Stimulated activated CD4-positive, alpha-beta T cell treated with anti-CD3 and anti-CD28 coated beads, TNF-alpha, amount 100 ng/mL, for 1 hour (primary cell): ENCODE data around the gene CLDN20.
"Not testable (repeated sequence)": the region's sequence is repeated elsewhere in the genome, so short reads cannot be mapped to it uniquely, and the experiment has no call there.

Source experiments
- DNase-seq, 3 donors: peaks; one replicate each; pipeline ENCODE4 v3.0.0-alpha.2; 2020; ENCODE audit warnings: low read depth in 3 of 3, low spot score in 1 of 3

CLDN20 gene, protein sequence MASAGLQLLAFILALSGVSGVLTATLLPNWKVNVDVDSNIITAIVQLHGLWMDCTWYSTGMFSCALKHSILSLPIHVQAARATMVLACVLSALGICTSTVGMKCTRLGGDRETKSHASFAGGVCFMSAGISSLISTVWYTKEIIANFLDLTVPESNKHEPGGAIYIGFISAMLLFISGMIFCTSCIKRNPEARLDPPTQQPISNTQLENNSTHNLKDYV

DNA sequence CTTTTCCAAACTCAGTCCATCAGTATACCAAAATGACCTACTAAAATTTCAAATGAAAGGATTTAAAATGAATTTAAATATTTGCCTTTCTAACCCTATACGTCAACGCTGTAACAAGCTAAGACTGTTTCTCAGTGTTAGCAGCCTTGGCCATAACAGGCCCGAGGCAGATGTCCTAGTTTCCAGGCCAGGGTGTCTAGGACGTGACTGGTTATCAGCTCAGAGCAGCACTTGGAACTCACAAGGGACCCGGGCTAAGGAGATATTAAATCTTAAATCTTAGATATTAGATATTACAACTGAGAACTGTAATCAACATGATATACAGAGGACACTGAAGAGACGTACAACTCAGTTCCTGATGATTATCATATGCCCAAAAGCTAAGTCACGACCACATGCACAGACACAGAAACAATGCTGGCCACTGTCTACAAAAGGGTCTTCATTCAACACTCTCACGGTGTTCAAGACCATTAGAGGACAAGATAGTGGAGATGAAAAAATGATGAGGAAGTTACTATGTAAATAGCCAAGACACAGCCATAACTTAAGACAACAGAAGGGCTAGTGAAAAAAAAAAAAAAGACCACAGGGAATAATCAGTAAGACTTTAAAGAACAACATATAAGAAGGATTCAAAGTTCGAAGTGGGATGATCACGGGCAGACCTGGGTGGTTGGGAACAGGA, at the start of gene CLDN20:
TSS of gene CLDN20 (plus strand) at position 641 of the 691 bp plus-strand sequence. CDS start 11,707 bp downstream, outside the sequence.
- DNase-seq, result no peak

DNA sequence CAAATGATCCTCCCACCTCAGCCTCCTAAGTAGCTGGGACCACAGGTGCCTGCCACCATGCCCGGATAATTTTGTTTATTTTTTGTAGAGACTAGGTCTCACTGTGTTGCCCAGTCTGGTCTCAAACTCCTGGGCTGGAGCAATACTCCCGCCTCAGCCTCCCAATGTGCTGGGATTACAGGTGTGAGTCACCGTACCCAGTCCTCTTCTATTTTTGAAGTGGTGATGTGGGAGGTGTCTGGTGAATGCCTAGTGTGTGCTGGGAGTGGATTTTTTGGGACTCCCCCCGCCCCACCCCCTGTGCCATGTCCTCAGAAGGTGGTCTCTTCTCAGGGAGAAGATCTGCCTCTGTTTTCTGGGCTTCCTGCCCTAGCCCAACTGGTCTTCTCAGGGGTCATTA, 47.9 kb upstream of the CLDN20 start:
- DNase-seq, result no peak

DNA sequence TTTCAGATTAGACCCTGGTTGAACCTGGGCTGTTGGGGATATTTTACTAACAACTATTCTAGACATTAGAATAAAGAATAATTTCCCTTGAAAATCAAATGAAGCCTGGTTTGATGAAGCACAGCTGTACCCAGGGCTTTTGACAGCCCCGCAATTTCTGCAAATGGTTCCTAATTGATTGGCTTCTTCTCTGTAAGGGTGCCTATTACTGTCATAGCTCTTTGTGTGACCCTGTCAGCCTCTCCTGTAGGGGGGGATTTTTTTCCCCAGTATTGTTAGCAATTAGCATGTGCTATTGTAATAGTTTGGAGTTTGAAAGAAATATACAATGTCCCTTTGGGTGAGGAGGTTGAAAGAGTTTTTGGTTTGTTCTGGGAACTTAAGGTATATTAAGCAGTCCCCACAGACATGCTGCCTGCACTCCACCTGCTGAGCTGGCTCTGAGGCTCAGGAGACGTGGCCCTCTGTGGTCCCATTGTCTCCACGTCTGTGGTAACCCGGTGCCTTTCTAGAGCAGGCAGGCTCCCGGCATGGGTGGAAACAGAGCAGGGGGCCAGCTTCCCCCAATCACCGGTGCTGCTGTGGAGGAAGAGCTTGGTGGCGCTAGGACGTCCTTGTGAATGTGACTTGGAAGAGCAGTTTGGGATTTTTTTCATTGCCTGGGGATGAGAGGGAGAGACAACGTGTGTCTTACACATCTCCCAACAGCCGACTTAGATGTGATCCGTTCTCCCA, 47.3 kb upstream of the CLDN20 start:
- no peak for DNase-seq

DNA sequence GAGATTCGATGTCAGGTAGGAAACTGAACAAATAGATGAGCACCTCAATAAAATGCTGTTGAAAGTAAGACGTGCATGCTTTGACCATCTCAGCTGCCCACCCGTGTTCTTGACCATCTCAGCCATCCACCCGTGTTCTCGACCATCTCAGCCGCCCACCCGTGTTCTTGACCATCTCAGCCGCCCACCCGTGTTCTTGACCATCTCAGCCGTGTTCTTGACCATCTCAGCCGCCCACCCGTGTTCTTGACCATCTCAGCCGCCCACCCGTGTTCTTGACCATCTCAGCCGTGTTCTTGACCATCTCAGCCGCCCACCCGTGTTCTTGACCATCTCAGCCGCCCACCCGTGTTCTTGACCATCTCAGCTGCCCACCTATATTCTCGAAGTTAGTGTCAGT, 45.1 kb upstream of the CLDN20 start:
- not testable (repeated sequence) for DNase-seq

DNA sequence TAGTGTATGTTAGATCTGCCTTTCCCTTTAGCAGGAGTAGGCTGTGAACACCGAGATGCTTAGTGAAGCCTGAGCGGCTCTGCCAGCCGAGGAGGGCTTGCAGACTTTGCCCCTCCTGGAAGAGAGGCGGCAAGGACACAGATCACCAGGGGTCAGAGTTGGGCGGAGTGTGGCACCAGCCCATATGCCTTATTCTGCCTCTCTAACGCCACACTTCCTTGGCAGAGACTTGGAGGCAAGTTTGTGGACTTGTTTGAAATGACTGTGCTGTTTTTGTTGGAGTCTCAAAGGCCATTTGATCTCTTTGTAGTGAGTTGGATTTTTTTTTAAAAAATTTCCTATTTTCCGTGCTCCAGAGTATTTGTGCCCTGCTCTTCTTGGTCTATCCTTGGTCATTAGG, 44.5 kb upstream of the CLDN20 start:
- no peak for DNase-seq

DNA sequence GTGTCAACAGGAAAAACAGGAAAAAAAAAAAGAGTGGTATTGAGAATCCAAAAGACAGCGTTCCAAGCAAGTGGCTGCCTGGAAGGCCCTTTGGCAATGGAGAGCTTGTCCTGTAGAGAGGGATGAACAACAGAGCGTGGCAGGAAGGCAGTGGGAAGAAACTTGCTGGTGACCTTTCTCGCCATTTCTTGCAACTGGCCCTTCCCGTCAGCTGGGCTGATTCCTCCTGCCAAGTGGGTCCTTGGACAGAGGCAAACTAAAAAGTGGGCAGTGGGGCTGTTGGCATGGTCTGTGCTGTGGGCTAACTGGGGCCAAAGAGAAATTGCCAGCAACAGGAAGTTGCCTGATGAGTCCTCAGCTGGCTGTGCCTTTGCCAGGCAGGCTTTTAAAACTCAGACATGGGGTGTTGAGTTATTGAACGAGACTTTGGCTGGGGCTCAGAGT, 43.9 kb upstream of the CLDN20 start:
- no peak for DNase-seq

DNA sequence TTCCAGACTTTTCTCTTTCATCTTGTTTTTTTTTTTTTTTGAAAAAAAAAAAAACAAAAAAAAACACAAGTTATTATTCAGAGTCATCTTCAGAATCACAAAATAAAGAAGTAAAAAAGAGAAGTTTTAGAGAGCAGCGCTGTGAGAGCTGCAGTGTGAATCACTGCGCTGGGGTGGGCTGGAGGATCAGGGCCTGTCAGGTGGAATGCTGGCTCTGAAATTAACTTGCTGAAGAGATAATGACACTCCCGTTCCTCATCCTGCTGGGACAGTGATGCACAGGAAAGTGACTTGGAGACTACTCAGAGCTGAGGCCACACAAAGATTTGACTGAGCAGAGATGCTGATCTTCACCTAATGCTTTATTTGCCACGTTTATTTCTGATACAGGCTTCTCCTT, 42.7 kb upstream of the CLDN20 start:
- DNase-seq, result no peak

DNA sequence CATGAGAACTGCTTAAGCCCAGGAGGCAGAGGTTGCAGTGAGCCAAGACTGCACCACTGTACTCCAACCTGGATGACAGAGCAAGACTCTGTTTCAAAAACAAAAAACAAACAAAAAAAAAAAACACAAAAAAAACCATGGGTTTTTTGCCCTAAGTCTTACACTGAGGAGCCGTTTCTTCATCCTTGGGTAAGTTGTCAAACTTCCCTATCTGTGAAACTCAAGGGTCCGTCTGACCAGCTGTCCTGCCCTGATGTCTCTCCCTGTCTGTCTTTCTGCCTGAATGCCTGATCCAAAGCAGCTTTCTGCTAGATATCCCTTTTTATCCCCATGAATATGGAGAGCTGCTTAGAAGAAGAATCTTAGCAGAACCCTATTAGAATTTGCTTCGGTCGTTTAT, 41.3 kb upstream of the CLDN20 start:
- DNase-seq, result no peak

DNA sequence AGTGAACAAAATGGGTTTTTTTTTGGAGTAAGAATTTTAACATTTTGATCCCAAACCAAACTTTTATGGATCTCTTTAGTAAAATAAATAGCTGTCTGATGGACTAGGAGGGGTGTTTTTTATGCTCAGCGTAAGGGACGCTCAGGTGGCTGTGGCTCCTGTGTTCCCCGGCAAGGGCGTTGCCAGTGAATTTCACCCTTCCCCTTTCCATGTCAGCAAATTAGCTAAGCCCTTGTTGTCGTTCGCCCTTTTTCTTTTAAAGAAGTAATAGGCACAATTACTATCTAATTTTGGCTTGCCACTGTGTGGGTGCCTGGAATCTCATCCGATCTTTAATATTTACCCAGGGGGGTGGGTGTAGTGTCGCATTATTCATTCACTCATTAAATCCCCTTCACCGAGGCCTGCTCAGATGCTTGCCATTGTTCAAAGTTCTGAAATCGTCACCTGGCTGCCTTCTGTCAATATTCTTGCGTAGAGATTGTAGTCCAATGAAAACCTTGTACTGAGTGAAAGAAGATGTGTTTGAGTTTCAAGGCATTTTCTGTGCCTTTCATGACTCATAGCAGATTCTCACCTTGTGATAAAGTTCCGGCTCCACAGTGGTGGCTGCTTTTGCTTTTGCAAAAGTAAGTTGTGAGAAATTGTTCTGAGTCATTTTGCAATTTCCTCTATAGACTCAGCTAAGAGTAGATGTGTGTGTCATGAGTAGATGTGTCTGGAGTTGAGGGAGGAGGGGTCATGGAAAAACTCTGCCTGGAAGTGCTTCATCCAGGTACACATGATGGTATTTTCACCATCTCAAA, 40.0 kb upstream of the CLDN20 start:
- DNase-seq, result peak in 1 of 3 donors; percentile 11

DNA sequence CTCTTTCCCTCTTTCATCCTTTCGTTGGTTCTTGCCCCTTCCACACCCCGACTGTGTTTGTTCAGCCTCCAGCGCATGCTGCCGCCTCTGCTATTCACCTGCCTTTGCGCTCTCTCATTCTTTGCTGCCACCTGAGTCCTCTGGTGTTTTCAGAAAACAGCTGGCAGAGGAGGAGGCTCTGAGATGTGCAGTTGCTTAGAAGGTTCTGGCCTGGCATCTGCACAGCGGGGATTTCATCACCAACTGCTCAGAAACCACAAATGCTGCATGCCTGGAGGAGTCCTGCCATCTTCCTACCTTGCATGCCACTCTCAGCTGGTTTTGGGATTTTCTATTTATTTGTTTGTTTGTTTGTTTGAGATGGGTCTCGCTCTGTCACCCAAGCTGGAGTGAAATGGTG, 39.2 kb upstream of the CLDN20 start:
- no peak for DNase-seq

DNA sequence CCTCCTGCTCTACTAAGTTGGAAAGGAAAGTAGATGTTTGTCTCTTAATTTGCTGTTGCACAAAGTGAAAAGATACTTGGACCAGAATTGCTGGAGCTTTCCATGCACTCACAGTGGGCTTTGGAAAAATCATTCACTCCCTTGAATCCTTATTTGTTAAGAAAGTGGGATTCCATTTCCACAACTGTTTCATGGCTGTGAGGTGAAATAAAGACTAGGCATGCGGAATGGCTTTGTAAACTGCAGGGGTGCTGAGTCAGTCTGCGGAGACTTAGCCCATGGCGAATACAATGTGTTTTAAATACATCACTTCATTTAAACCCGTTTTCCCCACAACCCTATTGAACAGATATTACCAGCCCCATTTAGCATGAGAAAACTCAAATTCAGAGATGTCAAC, 36.8 kb upstream of the CLDN20 start:
- no peak for DNase-seq

DNA sequence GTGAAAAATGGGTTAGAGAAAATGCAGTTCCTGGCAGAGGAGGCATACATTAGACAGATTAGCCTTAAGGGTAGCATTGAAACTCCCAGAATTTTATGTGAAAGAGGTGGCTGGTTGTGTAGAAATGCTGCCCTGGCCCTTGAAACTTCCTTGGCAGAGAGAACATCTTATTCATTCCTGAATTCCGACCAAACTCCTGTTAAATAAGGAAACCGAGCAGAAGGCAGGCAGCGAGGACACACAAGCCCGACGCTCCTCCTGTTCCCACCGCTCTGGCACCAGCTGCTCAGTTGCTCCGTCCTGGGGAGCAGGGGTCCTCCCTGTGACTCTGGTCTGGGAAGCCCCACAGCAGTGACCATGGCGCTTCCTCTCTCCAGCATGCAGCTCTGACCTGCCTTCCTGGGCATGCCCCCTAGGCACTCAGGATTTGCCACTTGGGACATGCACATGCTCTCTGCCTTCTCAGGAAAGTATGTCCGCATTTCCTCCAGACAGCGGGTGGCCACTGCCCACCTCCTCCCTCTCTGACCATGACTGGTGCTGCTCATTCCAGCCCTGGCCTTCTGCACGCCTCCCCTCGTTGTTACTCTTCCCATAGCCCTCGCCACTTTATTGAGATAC, 35.2 kb upstream of the CLDN20 start:
- no peak for DNase-seq

DNA sequence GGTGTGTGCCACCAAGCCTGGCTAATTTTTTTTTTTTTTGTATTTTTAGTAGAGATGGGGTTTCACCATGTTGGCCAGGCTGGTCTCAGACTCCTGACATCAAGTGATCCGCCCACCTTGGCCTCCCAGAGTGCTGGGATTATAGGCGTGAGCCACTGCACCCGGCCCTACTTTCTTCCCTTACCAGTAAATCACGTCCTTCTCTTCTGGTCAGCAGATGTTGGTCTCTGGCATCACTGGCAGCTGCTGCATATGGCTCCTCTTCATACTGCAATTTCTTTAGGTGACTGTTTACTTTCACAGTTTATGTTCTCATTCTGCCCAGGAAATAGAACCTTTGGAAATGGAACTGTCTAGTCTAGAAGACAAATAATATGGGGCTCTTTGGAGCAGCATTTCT, 32.8 kb upstream of the CLDN20 start:
- DNase-seq, result not testable (repeated sequence)

DNA sequence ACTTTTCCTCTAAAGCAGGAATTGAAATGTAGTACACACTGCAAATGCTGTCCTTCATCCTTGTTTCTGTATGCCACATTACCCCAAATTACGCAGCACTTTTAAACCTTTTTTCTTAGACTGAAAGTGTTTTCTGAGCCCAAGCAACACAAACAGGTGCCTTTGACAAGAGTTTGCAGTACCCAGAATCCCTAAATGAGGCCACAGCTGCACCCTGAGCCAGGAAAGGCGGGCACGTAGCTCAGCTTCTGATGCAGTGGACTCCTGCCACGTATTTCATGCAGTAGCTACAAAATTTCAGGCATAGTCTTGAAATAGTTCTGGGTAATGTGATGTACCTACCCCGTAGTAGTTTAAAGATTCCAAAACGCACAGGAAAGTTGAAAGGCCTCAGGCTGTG, 31.0 kb upstream of the CLDN20 start:
- no peak for DNase-seq

DNA sequence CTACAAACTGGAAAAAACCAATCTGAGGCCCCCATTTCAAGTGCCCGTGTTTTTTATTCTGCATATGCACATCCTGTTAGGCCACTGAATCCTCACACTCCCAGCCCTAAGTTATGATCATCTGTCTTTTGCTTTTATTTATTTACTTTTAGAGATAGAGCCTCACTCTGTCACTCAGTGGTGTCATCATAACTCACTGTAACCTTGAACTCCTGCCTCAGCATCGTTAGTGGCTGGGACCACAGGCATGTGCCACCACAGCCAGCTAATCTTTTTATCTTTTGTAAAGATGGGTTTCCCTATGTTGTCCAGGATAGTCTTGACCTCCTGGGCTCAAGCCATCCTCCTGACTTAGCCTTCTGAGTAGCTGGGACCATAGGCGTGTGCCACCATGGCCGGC, 29.6 kb upstream of the CLDN20 start:
- DNase-seq, result no peak

DNA sequence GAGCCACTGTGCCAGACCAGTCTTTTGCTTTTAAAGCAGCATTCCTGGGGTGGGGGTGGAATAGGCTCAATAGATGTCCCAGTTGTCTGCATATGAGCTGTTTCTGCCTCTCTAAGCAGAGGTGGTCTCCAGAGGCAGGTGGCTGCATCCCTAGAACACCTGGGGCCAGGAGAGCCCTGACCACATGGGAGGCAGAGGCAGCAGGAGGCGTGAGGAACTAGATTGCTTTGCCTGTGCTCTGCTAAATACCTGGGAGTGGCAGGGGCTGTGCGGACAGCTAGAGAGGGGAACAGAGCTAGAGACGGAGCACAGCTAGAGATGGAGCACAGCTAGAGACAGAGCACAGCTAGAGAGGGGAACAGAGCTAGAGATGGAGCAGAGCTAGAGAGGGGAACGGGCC, 29.1 kb upstream of the CLDN20 start:
- DNase-seq, result no peak

DNA sequence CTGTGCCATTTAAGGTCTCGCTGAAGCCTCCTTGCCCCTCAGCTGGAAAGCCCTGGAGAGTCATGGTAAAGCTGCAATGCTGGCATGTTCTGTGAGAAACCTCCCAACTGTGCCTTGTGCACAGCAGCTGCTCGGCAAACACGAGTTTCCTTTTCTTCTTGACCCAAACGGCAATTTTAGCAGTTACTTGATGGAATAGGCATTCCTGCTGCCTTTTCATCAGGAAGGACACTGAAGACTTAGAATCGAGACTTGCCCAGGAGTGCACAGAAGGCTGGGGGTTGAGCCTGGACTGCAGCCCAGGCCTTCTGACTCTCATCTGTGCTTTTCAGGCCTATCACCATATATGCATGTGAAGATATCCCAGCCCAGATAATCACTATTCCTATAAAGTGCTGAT, 28.7 kb upstream of the CLDN20 start:
- no peak for DNase-seq

DNA sequence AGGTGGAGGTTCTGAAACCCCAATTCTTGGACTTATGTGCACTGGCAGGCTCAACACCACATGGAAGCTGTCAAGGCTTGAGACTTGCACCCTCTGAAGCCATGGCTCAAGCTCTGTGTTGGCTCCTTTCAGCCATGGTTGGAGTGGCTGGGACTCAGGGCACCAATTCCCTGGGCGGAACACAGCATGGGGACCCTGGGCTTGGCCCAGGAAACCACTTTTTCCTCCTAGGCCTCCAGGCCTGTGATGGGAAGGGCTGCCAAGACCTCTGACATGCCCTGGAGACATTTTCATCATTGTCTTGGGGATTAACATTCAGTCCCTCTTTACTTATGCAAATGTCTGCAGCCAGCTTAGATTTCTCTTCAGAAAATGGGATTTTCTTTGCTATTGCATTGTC, 26.2 kb upstream of the CLDN20 start:
- DNase-seq, result no peak

DNA sequence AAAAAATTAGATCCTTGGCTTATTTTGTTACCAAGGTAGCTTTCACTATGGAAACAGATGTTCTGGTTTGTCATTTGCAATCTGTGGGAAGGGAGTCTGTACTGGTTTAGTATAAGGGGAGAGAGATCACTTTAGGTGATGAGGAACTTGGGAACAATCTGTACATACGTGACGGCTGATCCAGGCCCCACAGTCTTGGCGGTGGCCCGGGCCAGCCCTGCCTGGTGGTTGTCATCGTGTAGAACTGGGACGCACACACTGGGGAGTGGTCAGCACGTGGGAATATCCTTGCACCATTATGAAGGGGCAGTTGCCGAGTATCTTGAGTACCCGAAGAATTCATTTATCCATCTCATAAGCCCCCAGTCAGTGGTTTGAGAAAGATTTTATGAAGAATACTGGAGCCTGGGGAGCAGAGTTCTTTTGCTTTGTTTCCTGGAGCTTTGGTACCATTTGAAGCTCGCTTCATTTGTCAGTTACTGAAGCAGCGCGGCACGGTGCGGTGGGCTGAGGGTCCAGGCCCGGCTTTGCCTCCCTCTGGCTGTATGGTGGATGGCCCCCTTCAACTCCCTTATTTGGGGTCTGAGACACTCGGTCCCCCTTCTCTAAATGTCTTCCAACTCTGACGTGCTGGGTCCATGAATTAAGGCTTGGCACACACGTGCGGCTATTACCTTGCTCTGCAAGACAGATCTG, 22.8 kb upstream of the CLDN20 start:
- no peak for DNase-seq

DNA sequence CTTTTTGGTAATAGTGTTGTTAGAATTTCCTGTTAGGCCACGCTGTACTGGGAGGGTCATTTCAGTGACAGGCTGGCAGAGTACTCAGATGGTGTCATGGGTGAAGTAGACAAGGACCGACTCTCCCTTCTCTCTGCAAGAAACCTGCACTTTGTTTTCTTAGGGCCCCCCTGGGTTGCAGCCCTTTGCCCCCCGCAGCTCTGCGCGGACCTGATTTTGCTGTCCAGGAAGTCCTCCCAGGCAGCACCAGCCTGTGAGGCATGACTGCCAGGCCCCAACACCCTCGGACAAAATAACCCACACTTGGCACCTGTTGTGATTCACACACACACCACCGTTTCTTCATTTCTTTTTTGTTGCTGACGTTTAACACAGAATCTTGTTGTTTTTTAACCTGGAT, 21.8 kb upstream of the CLDN20 start:
- no peak for DNase-seq
